RWPE1 (cell line): ENCODE results near the gene DCN.

Experiments used
- CTCF ChIA-PET: fragments of 350-600 bp; sonication (Branson Sonifier 250); formaldehyde crosslinking; extraction: SDS; loops from one replicate; lab custom pipeline; 2021; lab: Yijun Ruan, JAX
- POLR2A ChIA-PET: fragments of 400-600 bp; formaldehyde crosslinking; extraction: SDS; loops from one replicate; lab custom pipeline; 2020; ENCODE audit warnings: antibody characterized with exemption; ENCODE audit not compliant: low non-redundant PET; lab: Yijun Ruan, JAX
- DNase-seq: peaks from one replicate; pipeline ENCODE4 v3.0.0; 2012; ENCODE audit warnings: low spot score
- H3K27ac ChIP-seq: fragments of 450-650 bp; 2 replicates; pipeline ENCODE4 v1.5.1; 2017
- TF ChIP-seq, protein P1 (sequence below): fragments of 450-650 bp; conservative IDR thresholded peaks from 2 replicates; pipeline ENCODE4 v1.5.1; 2017; ENCODE audit warnings: low read depth, mild to moderate bottlenecking

The DCN gene

DNA sequence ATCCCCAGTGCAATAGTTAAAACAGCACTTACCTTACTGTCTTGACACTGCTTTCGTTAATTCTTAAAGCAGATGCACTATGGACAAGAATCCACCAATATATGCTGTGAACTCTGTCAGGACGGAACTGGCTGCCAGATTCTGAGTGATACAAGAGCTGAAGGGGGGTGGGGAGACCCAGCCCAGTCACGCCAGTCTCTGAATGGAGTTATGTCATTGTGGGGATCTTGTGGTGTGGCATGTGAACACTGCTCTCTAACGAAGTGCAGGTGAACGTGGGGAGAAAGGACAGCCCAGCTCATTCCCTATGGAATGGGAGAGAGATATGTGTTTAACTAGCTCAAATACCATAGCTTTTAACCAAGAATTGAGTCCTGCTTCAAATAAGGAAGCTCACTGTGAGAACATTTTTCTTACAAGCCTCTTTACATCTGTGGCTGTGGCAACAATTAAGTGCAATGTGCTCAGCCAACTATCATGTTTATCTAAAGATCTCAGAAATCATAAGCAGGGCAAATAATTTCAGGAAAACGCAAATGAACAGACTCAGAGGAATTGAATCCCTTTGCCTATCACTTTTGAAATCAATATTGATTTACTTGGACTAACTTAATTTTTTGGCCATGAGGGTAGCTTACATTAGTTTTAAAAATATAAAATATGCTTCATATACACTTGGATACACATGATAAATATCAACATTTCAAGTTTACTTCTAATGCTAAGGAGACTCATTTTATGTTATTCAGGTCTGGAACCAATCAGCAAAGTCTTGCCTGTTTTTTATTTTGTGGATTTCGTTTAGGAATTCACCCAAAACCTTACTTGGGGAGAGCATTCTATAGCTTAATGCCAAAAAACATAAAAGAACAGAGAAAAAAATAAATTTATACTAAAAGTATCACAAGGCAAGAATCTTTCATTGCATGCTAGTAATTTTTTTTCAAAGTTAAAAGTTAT is 71.0 kb downstream of the DCN start, which contains the start of gene LUM:
TSS of gene LUM (minus strand) at position 129 of the 960 bp plus-strand sequence. CDS start 2,515 bp downstream, outside the sequence.
- POLR2A ChIA-PET = no interaction called here
- TF ChIP-seq, protein P1, sequence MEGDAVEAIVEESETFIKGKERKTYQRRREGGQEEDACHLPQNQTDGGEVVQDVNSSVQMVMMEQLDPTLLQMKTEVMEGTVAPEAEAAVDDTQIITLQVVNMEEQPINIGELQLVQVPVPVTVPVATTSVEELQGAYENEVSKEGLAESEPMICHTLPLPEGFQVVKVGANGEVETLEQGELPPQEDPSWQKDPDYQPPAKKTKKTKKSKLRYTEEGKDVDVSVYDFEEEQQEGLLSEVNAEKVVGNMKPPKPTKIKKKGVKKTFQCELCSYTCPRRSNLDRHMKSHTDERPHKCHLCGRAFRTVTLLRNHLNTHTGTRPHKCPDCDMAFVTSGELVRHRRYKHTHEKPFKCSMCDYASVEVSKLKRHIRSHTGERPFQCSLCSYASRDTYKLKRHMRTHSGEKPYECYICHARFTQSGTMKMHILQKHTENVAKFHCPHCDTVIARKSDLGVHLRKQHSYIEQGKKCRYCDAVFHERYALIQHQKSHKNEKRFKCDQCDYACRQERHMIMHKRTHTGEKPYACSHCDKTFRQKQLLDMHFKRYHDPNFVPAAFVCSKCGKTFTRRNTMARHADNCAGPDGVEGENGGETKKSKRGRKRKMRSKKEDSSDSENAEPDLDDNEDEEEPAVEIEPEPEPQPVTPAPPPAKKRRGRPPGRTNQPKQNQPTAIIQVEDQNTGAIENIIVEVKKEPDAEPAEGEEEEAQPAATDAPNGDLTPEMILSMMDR = no peak
- no peak within 1 kb of the TSS for H3K27ac ChIP-seq
- CTCF ChIA-PET = no interaction called here
- DNase-seq = no peak

DNA sequence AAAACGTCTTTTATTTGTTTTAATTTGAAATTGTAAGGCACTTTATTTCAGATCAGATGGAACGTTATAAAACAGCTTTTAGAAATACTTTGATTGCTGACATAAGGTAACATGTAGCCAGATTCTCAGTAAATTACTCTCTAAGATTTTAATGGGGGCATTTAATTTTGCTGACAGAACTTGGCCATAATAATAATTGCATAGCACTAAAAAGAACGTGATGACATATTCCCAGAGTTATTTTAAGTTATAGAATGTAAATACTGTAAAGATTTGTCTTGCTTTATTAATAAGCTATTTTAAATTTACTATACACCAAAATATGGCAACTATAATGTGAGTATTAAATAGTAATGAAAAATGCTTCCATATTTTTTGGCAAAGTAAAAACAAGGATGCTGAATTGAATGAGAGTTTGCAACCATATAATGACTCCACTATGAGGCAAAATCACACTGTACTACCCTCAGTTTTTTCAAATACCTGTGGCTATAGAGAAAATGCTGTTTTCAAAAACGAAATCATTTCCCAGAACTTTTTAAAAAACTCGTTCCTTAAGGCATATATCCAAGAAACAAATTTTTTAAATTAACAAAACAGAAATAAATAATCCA is 72.2 kb downstream of the DCN start:
- POLR2A ChIA-PET = no interaction called here
- no peak for DNase-seq
- TF ChIP-seq, protein P1 = no peak
- no peak overlapping the region for H3K27ac ChIP-seq
- CTCF ChIA-PET = no interaction called here

DNA sequence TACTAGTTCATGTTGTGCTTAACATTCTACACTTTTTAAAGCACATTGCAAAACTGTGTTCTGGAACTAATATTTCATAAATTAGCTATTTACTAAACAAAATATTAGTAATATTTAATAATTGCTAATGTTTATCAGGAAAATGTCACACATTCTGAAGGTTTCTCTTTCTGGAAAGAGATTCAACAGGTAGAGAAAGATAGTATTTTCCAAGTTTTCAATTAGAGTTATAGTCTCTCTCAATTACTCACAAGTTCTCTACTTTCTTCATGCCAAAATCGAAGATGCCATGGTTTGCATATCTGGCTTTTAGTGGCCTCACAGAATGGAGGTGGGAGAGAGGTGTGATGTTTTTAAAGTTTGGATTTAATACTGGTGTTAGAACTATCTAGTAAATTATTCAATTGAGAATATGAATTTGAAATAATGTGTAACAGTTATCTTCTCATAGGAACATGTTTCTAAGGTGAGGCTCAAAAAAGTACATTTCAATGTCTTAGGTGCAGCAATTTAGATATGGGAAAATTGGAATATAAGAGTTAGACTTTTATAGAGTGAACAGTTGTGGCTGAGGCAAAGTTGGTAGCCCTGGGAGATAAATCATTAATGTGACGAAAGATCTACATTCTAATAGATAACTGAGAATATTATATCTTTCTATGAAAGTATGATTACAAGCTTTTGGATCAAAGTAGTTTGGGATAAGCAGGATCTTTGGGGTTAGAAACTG is 72.9 kb downstream of the DCN start:
- DNase-seq = no peak
- TF ChIP-seq, protein P1 = no peak
- H3K27ac ChIP-seq = no peak overlapping the region
- POLR2A ChIA-PET = no interaction called here
- CTCF ChIA-PET = no interaction called here

DNA sequence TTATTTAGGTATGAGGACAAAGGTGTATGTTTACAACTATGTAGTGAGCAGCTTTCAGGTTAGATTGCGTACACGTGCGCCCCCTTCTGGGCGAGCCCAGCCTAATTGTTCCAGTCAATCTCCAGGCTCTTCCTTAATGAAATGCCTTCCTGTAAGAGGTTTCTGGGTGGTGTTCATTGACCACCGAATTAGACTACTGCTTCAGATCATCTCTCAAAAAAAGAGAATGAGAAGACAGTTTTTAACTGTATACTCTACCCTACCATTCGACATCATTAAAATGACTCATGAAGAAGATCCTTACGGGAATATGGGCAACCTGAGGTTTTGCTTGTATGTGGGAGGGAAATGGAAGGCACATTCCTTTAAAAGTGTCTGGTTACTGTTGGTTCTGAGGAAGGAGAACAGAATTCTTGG is 73.5 kb downstream of the DCN start:
- no peak overlapping the region for H3K27ac ChIP-seq
- POLR2A ChIA-PET = no interaction called here
- TF ChIP-seq, protein P1 = peak; percentile 25; the same call in 1 of the 2 replicates
- no peak for DNase-seq
- CTCF ChIA-PET = interaction anchor here (0.6 to 1.1 kb wide), 2 partner anchors 20 to 129 kb away, joined by 3 read pairs; no protein-coding TSS in a partner anchor

DNA sequence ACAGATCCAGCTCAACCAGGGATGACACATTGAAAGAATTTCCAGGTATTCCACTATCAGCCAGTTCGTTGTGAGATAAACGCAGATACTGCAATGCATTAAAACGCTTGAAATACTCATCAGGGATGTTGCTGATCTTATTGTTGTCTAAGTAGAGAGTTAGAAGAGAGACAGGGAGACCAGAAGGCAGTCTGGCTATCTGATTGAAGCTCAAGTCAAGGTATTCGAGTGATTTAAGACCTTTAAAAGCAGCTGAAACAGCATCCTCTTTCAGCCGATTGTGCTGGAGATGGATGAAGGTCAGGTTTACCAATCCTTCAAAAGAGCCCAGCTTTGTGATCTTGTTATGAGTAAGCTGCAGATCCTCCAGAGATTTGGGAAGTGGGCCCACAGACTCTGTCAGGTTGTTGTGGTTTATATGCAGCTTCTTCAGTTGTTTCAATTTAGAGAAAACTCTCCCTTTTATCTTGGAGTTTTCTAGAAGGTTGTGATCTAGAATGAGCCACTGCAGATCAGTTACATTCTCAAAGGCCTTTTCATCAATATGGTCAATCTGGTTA is 74.3 kb downstream of the DCN start:
- TF ChIP-seq, protein P1 = no peak
- no peak overlapping the region for H3K27ac ChIP-seq
- ChIA-PET POLR2A (no interaction called here), CTCF (interaction anchor here (0.6 to 1.1 kb wide), 2 partner anchors 19 to 128 kb away, joined by 3 read pairs; no protein-coding TSS in a partner anchor)
- no peak for DNase-seq

DNA sequence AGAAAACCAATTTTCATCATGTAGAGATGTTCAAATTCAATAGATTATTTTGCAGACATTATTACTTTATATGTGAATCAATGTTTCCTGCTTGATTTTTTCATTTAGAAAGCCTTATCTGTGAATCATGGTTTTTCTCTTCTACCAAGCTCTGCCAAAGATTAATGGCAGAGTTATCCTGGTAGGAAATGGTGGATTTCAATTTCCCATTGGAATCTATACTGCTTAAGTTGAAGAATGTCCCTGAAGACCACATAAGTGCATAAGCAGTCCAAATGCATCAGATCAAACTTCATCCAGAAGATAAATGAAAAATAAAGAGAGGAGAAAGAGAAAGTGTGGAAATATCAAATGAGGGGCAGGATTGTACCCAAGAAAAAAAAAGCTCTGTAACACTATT is 76.3 kb downstream of the DCN start:
- ChIA-PET POLR2A (no interaction called here), CTCF (no interaction called here)
- no peak overlapping the region for H3K27ac ChIP-seq
- TF ChIP-seq, protein P1 = no peak
- no peak for DNase-seq
